Colonic mucosa (tissue), 4 donors: Measurements from ENCODE around the gene RPL37A. TPM values are rescaled to one million over a fixed set of nuclear protein-coding genes. Genes with fewer than 3 reads are reported as not detected.
A peak's percentile ranks its signal among the peaks of the same experiment; 100 is the strongest.

Experiments used
- DNase-seq: peaks from one replicate; pipeline ENCODE4 v3.0.0-alpha.2; 2020
- H3K27ac ChIP-seq: fragments of 200-600 bp; one replicate; pipeline ENCODE4 v1.8.0; 2021
- H3K27me3 ChIP-seq: fragments of 200-600 bp; one replicate; pipeline ENCODE4 v1.8.0; 2021
- H3K36me3 ChIP-seq: fragments of 200-600 bp; one replicate; pipeline ENCODE4 v1.8.0; 2021
- H3K4me1 ChIP-seq: fragments of 200-600 bp; one replicate; pipeline ENCODE4 v1.8.0; 2021; ENCODE audit warnings: mild to moderate bottlenecking
- H3K4me3 ChIP-seq: fragments of 200-600 bp; one replicate; pipeline ENCODE4 v1.8.0; 2021
- H3K9ac ChIP-seq, 2 donors: one replicate each; pipeline ENCODE4 v1.7.0; 2013; ENCODE audit warnings: control low read depth in 2 of 2, low read depth in 2 of 2, low read length in 2 of 2
- H3K9me3 ChIP-seq: fragments of 200-600 bp; one replicate; pipeline ENCODE4 v1.8.0; 2021
- intact Hi-C: fragments of 100-400 bp; cut with DNase I; formaldehyde crosslinking; loops from one replicate; pipeline ENCODE4 v1.14.1; 2022
- total RNA-seq, 2 donors: library from RNA; stranded (reverse); fragmentation: NEBNext Ultra II Directional in 1 of 2; extraction: Animal tissue kit (Norgen Biotek cat#: 25700) in 1 of 2; gene quantifications; one replicate each; pipeline ENCODE4 v1.2.1, GENCODE V29; 2021
- TF ChIP-seq, protein P1 (sequence below): fragments of 200-600 bp; IDR thresholded peaks from one replicate; pipeline ENCODE4 v1.8.0; 2022; ENCODE audit warnings: antibody characterized with exemption, mild to moderate bottlenecking
- donor health status: healthy.
- donor health status: DM: no; HTN: no; CAD: no.
- donor health status: DM: no; HTN: no; CAD: no.

The RPL37A gene
- total RNA-seq, 2 donors from 2014 or later, result 1,895 to 2,156 TPM

DNA sequence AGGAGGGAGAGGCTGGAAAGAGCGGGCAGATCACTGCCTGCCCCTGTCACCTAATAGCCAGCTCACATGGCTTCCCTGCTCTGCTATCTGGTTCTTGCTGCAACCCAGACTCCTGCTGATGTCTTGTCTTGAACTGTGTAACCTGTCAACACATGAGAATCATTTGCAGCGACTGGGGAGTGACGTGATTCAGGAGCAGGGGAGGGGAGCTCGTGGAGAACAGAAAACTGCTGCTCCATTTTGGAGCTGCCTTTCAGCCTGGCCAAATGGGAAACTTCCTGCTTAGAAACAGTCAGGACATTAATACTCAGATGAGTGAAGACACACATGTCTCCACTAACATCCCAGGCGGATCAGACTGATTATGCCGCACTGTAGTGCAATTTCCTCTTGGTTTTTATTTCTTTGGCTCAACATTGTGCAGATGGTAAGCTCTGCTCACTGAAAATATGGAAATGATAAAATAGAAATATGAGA is 38.1 kb downstream of the RPL37A start:
- DNase-seq, result no peak
- H3K4me1 ChIP-seq, result no peaks in the 10 kb centered on the region
- TF ChIP-seq, protein P1, sequence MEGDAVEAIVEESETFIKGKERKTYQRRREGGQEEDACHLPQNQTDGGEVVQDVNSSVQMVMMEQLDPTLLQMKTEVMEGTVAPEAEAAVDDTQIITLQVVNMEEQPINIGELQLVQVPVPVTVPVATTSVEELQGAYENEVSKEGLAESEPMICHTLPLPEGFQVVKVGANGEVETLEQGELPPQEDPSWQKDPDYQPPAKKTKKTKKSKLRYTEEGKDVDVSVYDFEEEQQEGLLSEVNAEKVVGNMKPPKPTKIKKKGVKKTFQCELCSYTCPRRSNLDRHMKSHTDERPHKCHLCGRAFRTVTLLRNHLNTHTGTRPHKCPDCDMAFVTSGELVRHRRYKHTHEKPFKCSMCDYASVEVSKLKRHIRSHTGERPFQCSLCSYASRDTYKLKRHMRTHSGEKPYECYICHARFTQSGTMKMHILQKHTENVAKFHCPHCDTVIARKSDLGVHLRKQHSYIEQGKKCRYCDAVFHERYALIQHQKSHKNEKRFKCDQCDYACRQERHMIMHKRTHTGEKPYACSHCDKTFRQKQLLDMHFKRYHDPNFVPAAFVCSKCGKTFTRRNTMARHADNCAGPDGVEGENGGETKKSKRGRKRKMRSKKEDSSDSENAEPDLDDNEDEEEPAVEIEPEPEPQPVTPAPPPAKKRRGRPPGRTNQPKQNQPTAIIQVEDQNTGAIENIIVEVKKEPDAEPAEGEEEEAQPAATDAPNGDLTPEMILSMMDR, result no peak
- intact Hi-C loops, result no loop called here
- H3K9ac ChIP-seq, result no peak overlapping the region
- no peak overlapping the region for H3K27ac ChIP-seq
- no peaks in the 10 kb centered on the region for H3K36me3 ChIP-seq
- H3K9me3 ChIP-seq, result no peaks in the 10 kb centered on the region
- no peak overlapping the region for H3K4me3 ChIP-seq
- H3K27me3 ChIP-seq, result no peaks in the 10 kb centered on the region

DNA sequence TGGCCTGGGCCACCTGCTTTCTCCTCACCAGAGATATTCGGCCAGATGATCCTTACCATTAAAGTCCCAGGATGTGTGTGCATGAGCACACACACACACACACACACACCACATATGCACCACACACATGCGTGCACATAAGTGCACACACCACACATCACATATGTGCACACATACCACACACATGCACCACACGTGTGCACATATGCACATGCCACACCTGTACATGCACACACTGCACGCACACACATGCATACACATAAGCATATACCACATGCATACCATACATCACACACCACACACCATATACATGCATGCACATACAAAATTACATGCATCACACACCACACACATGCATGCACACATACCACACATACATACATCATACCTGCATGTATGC is 38.7 kb downstream of the RPL37A start:
- no peaks in the 10 kb centered on the region for H3K4me1 ChIP-seq

DNA sequence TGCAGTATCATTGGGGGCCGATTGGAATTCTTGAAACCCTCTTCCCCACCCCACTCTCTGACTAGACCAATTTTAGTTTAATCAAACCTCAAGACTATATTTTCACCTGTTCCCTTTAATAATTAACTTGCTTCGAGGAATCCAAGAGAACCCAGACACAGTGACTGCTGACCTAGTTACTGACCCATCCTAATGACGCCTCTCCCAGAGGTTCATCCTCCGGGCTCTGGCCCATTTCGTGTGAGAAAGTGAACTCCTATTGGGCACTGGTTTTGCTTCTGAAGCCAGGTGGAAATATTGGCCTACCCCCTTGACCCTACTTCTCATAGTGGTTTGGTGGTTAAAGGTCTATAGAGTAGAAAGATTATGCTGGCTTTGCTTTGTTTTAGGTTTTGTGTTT is 39.9 kb downstream of the RPL37A start:
- Histone ChIP-seq H3K27ac (no peak overlapping the region), H3K27me3 (no peaks in the 10 kb centered on the region), H3K4me1 (no peaks in the 10 kb centered on the region), H3K36me3 (no peaks in the 10 kb centered on the region), H3K9ac (no peak overlapping the region), H3K9me3 (no peaks in the 10 kb centered on the region), H3K4me3 (no peak overlapping the region)
- TF ChIP-seq, protein P1, result no peak
- intact Hi-C loops, result no loop called here
- DNase-seq, result no peak

More for the DNA sequence above, 38.7 kb downstream of the RPL37A start:
- TF ChIP-seq, protein P1, result no peak
- no peak for DNase-seq
- no peaks in the 10 kb centered on the region for H3K27me3 ChIP-seq
- H3K9ac ChIP-seq, result no peak overlapping the region
- no peak overlapping the region for H3K27ac ChIP-seq
- no peaks in the 10 kb centered on the region for H3K36me3 ChIP-seq
- intact Hi-C loops, result no loop called here
- H3K4me3 ChIP-seq, result no peak overlapping the region
- no peaks in the 10 kb centered on the region for H3K9me3 ChIP-seq

DNA sequence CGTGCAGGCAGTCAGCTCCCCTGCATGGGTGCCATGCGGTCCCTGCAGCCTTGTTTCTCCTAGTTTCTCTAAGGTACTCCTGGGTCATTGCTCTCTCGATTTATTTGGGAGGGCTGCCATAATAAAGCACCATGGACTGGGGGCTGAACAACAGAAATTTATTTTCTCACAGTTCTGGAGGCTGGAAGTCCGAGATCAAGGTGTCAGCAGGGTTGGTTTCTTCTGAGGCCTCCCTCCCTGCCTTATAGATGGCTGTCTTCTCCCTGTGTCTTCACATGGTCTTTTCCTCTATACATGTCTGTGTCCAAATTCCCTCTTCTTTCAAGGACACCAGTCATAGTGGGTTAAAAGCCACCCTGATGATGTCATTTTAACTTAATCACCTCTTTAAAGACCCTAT is 40.5 kb downstream of the RPL37A start:
- H3K9ac ChIP-seq, result no peak overlapping the region
- no peaks in the 10 kb centered on the region for H3K4me1 ChIP-seq
- intact Hi-C loops, result no loop called here
- H3K27ac ChIP-seq, result no peak overlapping the region
- no peaks in the 10 kb centered on the region for H3K27me3 ChIP-seq
- H3K36me3 ChIP-seq, result no peaks in the 10 kb centered on the region
- no peak overlapping the region for H3K4me3 ChIP-seq
- no peak for DNase-seq
- TF ChIP-seq, protein P1, result no peak
- no peaks in the 10 kb centered on the region for H3K9me3 ChIP-seq

DNA sequence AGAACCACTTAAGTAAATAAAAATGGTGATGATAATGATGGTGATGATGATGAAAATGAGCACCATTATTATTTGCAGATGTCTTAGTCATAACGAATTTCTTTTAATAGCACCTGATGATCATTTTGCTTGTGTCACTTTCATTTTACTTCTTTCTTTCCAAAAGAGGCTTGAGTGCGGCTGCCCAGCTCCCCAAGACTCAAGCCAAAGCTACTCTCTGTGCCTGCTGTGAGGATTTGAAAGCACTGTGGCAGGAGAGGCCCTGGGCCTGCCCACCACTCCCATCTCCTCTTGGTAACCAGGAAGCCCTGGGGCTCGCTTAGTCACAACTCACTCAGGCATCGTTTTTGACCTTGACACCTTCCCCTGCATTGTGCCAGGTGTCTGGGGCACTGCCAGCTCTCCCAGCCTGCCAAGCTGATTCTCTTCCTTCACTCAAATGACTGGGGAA is 41.2 kb downstream of the RPL37A start:
- TF ChIP-seq, protein P1, result no peak
- peak; percentile 72 for DNase-seq
- Histone ChIP-seq H3K9ac (no peak overlapping the region), H3K27me3 (no peaks in the 10 kb centered on the region), H3K9me3 (no peaks in the 10 kb centered on the region), H3K4me3 (no peak overlapping the region), H3K4me1 (no peaks in the 10 kb centered on the region), H3K27ac (no peak overlapping the region), H3K36me3 (no peaks in the 10 kb centered on the region)
- intact Hi-C loops, result no loop called here
